ENCODE results near the gene ABCC9.

Gene ABCC9

GRCh38 chr12:21865846-21866245 is 75.4 kb downstream of the ABCC9 start:
- DNase-seq: no peak

- no peak for DNase-seq
Measured at GRCh38 chr12:21860534-21860933, 80.7 kb downstream of the ABCC9 start.

- DNase-seq: no peak
Measured at GRCh38 chr12:21860128-21860527, 81.1 kb downstream of the ABCC9 start.

GRCh38 chr12:21852251-21852650 is 89.0 kb downstream of the ABCC9 start:
- DNase-seq: no peak

GRCh38 chr12:21851151-21851550 is 90.1 kb downstream of the ABCC9 start:
- no peak for DNase-seq

GRCh38 chr12:21850419-21850818 is 90.8 kb downstream of the ABCC9 start:
- DNase-seq: no peak

GRCh38 chr12:21849878-21850277 is 91.3 kb downstream of the ABCC9 start:
- no peak for DNase-seq

- no peak for DNase-seq
Measured at GRCh38 chr12:21848192-21848591, 93.0 kb downstream of the ABCC9 start.

- no peak for DNase-seq
Measured at GRCh38 chr12:21843795-21844194, 97.4 kb downstream of the ABCC9 start.

- no peak for DNase-seq
Measured at GRCh38 chr12:21839776-21840175, 101.5 kb downstream of the ABCC9 start.

GRCh38 chr12:21837847-21838246 is 103.4 kb downstream of the ABCC9 start:
- DNase-seq: no peak

GRCh38 chr12:21831791-21832344 is 109.4 kb downstream of the ABCC9 start:
- DNase-seq: no peak

GRCh38 chr12:21828779-21829178 is 112.4 kb downstream of the ABCC9 start:
- DNase-seq: no peak

- no peak for DNase-seq
Measured at GRCh38 chr12:21828136-21828775, 113.0 kb downstream of the ABCC9 start.

GRCh38 chr12:21827083-21827482 is 114.1 kb downstream of the ABCC9 start:
- DNase-seq: no peak

GRCh38 chr12:21826618-21826910 is 114.7 kb downstream of the ABCC9 start:
- DNase-seq: no peak

GRCh38 chr12:21825886-21826617 is 115.2 kb downstream of the ABCC9 start:
- no peak for DNase-seq

- DNase-seq: no peak
Measured at GRCh38 chr12:21823581-21823980, 117.6 kb downstream of the ABCC9 start.

GRCh38 chr12:21819678-21820077 is 121.5 kb downstream of the ABCC9 start:
- no peak for DNase-seq

- no peak for DNase-seq
Measured at GRCh38 chr12:21819236-21819635, 122.0 kb downstream of the ABCC9 start.

- DNase-seq: no peak
Measured at GRCh38 chr12:21818627-21819026, 122.6 kb downstream of the ABCC9 start.

- no peak for DNase-seq
Measured at GRCh38 chr12:21815306-21816062, 125.7 kb downstream of the ABCC9 start.

GRCh38 chr12:21814814-21815213 is 126.4 kb downstream of the ABCC9 start:
- no peak for DNase-seq

GRCh38 chr12:21814327-21814726 is 126.9 kb downstream of the ABCC9 start:
- DNase-seq: no peak
